Body of pancreas (tissue), 4 donors: ENCODE measurements around the gene KCNMB1.

Experiments
- POLR2A ChIP-seq, 3 donors: fragments of 450-650 bp; IDR thresholded peaks; one replicate each; pipeline ENCODE4 v1.6.1; 2016; ENCODE audit warnings: antibody characterized with exemption in 3 of 3, mild to moderate bottlenecking in 2 of 3
- TF ChIP-seq, protein P1 (sequence below), 7 experiments: fragments of 450-650 bp in 4 of 7; fragments of 200-600 bp in 3 of 7; sonication (generic) in 3 of 7; IDR thresholded peaks; one replicate each; pipeline ENCODE4 v1.5.1; 2016 to 2019; ENCODE audit warnings: antibody characterized with exemption in 7 of 7

DNA sequence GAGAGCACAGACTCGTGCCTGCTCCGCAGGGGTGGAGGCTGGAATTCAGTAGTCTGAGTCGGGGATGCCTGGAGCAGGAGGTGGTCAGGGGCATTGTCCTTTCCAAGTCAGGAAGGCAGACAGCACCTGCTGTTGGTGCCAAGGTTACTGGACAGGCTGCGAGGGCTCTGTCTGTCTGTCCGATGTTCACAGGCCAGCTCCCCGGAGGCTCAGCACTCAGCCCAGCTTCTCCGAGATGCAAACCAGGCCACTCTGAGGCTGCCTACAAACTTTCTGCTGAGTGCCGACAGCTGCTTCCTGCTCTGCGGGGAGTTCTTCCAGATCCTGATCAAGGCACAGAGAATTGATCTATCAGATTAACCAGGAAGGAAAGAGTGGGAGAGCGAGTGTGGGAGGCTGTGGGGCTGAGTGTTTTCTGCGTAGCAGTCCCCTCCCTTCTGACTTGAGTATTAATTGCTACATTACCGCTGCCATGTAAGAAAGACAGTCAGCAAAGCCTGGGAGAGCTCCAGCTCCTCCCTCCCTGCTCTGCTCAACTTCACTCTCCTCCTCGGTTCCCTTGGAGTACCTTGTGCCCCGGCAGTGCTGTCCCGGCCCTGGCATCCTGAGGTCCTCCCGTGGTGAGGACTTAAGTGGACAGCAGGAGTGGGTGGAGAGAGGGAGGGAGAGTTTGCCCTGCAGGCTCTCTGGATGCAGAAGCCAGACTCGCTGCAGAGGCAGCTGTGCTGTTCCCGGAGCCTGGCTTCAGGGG, 36.0 kb downstream of the KCNMB1 start:
- TF ChIP-seq, protein P1, sequence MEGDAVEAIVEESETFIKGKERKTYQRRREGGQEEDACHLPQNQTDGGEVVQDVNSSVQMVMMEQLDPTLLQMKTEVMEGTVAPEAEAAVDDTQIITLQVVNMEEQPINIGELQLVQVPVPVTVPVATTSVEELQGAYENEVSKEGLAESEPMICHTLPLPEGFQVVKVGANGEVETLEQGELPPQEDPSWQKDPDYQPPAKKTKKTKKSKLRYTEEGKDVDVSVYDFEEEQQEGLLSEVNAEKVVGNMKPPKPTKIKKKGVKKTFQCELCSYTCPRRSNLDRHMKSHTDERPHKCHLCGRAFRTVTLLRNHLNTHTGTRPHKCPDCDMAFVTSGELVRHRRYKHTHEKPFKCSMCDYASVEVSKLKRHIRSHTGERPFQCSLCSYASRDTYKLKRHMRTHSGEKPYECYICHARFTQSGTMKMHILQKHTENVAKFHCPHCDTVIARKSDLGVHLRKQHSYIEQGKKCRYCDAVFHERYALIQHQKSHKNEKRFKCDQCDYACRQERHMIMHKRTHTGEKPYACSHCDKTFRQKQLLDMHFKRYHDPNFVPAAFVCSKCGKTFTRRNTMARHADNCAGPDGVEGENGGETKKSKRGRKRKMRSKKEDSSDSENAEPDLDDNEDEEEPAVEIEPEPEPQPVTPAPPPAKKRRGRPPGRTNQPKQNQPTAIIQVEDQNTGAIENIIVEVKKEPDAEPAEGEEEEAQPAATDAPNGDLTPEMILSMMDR (IDR thresholded peaks at IDR 0.05): no peak
- TF ChIP-seq POLR2A (IDR thresholded peaks at IDR 0.05): no peak
